Sciatic nerve (tissue), 1 donor: ENCODE data around the gene NXT2. TPM values are rescaled to one million over a fixed set of nuclear protein-coding genes. Genes with fewer than 3 reads are reported as not detected.

Source experiments
- total RNA-seq: library from RNA; stranded (reverse); fragmentation: NEBNext Ultra II Directional; extraction: Animal tissue kit (Norgen Biotek cat#: 25700); gene quantifications from one replicate; pipeline ENCODE4 v1.2.1, GENCODE V29; 2021
- donor health status: DM: no; HTN: no; CAD: no.

NXT2 gene
- total RNA-seq, 1 donor from 2014 or later = 6.7 TPM

Other genes with a start within 250 kb of the NXT2 start
- not detected for gene GUCY2F, start 54.8 kb upstream of the NXT2 start, total RNA-seq
- gene KCNE5, start 88.3 kb downstream of the NXT2 start, total RNA-seq = not detected
- 29.5 TPM for gene ACSL4, start 196.4 kb downstream of the NXT2 start, total RNA-seq